HepG2 (cell line): ENCODE results near the gene TTC23. TPM values are rescaled to one million over a fixed set of nuclear protein-coding genes. Genes with fewer than 3 reads are reported as not detected.

Experiments used
- ATAC-seq: fragments of 200-7000 bp; cut with Tn5 transposase; 3 replicates; pipeline ENCODE4 v1.9.1; 2020; ENCODE audit warnings: mild to moderate bottlenecking, moderate library complexity
- BruUV-seq: library from RNA; stranded (reverse); fragments of 400-500 nt; replicated peaks from 2 replicates; lab custom pipeline; 2021; lab: Mats Ljungman, UMichigan
- CTCF ChIA-PET: fragments of 300-600 bp; formaldehyde crosslinking; extraction: SDS; loops from one replicate; lab custom pipeline; 2021; ENCODE audit warnings: low total read pairs, inconsistent platforms, low intra/inter-chr PET ratio; lab: Yijun Ruan, JAX
- POLR2A ChIA-PET: fragments of 350-600 bp; sonication (Branson Sonifier 250); formaldehyde crosslinking; loops from one replicate; lab custom pipeline; 2020; ENCODE audit warnings: antibody characterized with exemption, inconsistent platforms; lab: Yijun Ruan, JAX
- DNase-seq: peaks from one replicate; pipeline ENCODE4 v3.0.0-alpha.2; 2015; ENCODE audit warnings: low spot score
- FAIRE-seq: peaks from 3 replicates; lab custom pipeline; 2011; peaks lifted over from hg19 to GRCh38; lab: Jason Lieb, UNC
- H2AFZ ChIP-seq: one replicate; pipeline ENCODE4 v1.6.1; 2011; ENCODE audit warnings: low read length, inconsistent platforms
- H3K27ac ChIP-seq: fragments of 300-600 bp; 3 replicates; pipeline ENCODE4 v1.8.0; 2011; ENCODE audit warnings: mixed run types, mild to moderate bottlenecking, mixed read lengths, low read length, inconsistent platforms; ENCODE audit not compliant: insufficient read depth; ENCODE audit errors: extremely low read length
- H3K27me3 ChIP-seq, 2 experiments: fragments of 200-600 bp in 1 of 2; 2 replicates in 1 of 2; 3 replicates in 1 of 2; pipeline versions ENCODE4 v1.6.0 to v1.8.0; 2011; ENCODE audit warnings: low read length in 2 of 2, mild to moderate bottlenecking in 2 of 2, moderate library complexity in 2 of 2, inconsistent platforms in 1 of 2; ENCODE audit not compliant: insufficient read depth in 2 of 2, control insufficient read depth in 1 of 2
- H3K36me3 ChIP-seq, 2 experiments: fragments of 200-600 bp in 1 of 2; replicated peaks in 1 of 2; 2 replicates in 1 of 2; 3 replicates in 1 of 2; pipeline versions ENCODE4 v1.5.1 to v1.8.0; 2011; ENCODE audit warnings: low read length in 2 of 2, inconsistent platforms in 1 of 2; ENCODE audit not compliant: insufficient read depth in 2 of 2, control insufficient read depth in 1 of 2
- H3K4me1 ChIP-seq: 2 replicates; pipeline ENCODE4 v1.5.1; 2012; ENCODE audit warnings: low read length, inconsistent platforms; ENCODE audit not compliant: insufficient read depth
- H3K4me2 ChIP-seq: 2 replicates; pipeline ENCODE4 v1.6.0; 2011; ENCODE audit warnings: low read depth, low read length, inconsistent platforms
- H3K4me3 ChIP-seq, 3 experiments: fragments of 200-600 bp in 1 of 3; sonication (generic), shearing (Covaris generic) in 1 of 3; replicated peaks in 1 of 3; 2 replicates each; pipeline ENCODE4 v1.5.1; 2011 to 2016; ENCODE audit warnings: low read length in 3 of 3, inconsistent platforms in 2 of 3, low read depth in 2 of 3, mild to moderate bottlenecking in 2 of 3, control low read depth in 1 of 3, mixed read lengths in 1 of 3; ENCODE audit not compliant: insufficient read depth in 1 of 3
- H3K79me2 ChIP-seq: one replicate; pipeline ENCODE4 v1.6.1; 2011; ENCODE audit warnings: low read length, inconsistent platforms; ENCODE audit not compliant: insufficient read depth
- H3K9ac ChIP-seq: 2 replicates; pipeline ENCODE4 v1.6.0; 2011; ENCODE audit warnings: mild to moderate bottlenecking, low read depth, low read length, inconsistent platforms; ENCODE audit not compliant: insufficient read depth
- H3K9me3 ChIP-seq: 2 replicates; pipeline ENCODE4 v1.5.1; 2012; ENCODE audit warnings: mild to moderate bottlenecking, low read length
- H4K20me1 ChIP-seq: 2 replicates; pipeline ENCODE4 v1.6.0; 2011; ENCODE audit warnings: inconsistent platforms, mild to moderate bottlenecking, low read length, moderate library complexity; ENCODE audit not compliant: insufficient read depth
- DPF2 ChIP-seq: sonication (generic); formaldehyde crosslinking; IDR thresholded peaks from 2 replicates; pipeline ENCODE4 v1.4.0; 2020; ENCODE audit warnings: mild to moderate bottlenecking, low read depth, missing genetic modification reagents, borderline replicate concordance
- FIP1L1 ChIP-seq: fragments of 200-400 bp; formaldehyde crosslinking; IDR thresholded peaks from 2 replicates; pipeline ENCODE4 v1.6.1; 2018; ENCODE audit warnings: low read depth, mild to moderate bottlenecking, low read length, moderate library complexity, borderline replicate concordance; ENCODE audit not compliant: insufficient read depth
- HCFC1 ChIP-seq: fragments of 150-350 bp; IDR thresholded peaks from 2 replicates; pipeline ENCODE4 v1.6.1; 2014; ENCODE audit warnings: low read depth, low read length
- HDAC2 ChIP-seq: sonication (generic); formaldehyde crosslinking; IDR thresholded peaks from 2 replicates; pipeline ENCODE4 v1.4.0; 2020; ENCODE audit warnings: missing genetic modification reagents
- HMG20A ChIP-seq: IDR thresholded peaks from 2 replicates; pipeline ENCODE4 v1.6.1; 2016; ENCODE audit warnings: borderline replicate concordance
- JUNB ChIP-seq: sonication (generic); formaldehyde crosslinking; IDR thresholded peaks from 2 replicates; pipeline ENCODE4 v1.8.0; 2022; ENCODE audit warnings: missing genetic modification reagents, mild to moderate bottlenecking, borderline replicate concordance
- KAT2B ChIP-seq: fragments of 150-350 bp; IDR thresholded peaks from 2 replicates; pipeline ENCODE4 v1.6.1; 2014; ENCODE audit warnings: low read depth, low read length, borderline replicate concordance
- MAFF ChIP-seq: IDR thresholded peaks from 2 replicates; pipeline ENCODE4 v1.6.1; 2011; ENCODE audit warnings: low read depth, low read length, improper control_type of control experiment
- NFE2 ChIP-seq: sonication (generic); formaldehyde crosslinking; IDR thresholded peaks from 2 replicates; pipeline ENCODE4 v1.4.0; 2020; ENCODE audit warnings: missing genetic modification reagents
- SCMH1 ChIP-seq: sonication (generic); formaldehyde crosslinking; IDR thresholded peaks from 2 replicates; pipeline ENCODE4 v1.9.0; 2021; ENCODE audit warnings: missing genetic modification reagents, mild to moderate bottlenecking, borderline replicate concordance
- TBX2 ChIP-seq: sonication (generic); formaldehyde crosslinking; IDR thresholded peaks from 2 replicates; pipeline ENCODE4 v1.5.0; 2020; ENCODE audit warnings: missing genetic modification reagents, mild to moderate bottlenecking, borderline replicate concordance
- ZNF205 ChIP-seq: IDR thresholded peaks from 2 replicates; pipeline ENCODE4 v1.6.1; 2018; ENCODE audit warnings: missing biosample characterization, missing genetic modification reagents
- ZNF30 ChIP-seq: sonication (generic); formaldehyde crosslinking; IDR thresholded peaks from 2 replicates; pipeline ENCODE4 v1.5.0; 2020; ENCODE audit warnings: mild to moderate bottlenecking, missing genetic modification reagents
- ZNF652 ChIP-seq: IDR thresholded peaks from 2 replicates; pipeline ENCODE4 v1.6.1; 2016; ENCODE audit warnings: low read depth, borderline replicate concordance
- ZNF883 ChIP-seq: sonication (generic); formaldehyde crosslinking; IDR thresholded peaks from 2 replicates; pipeline ENCODE4 v1.5.1; 2020; ENCODE audit warnings: mild to moderate bottlenecking, missing genetic modification reagents; ENCODE audit errors: not compliant biosample characterization
- WGBS: methylation state at CpG from one replicate; pipeline ENCODE4 v1.1.6; 2017; ENCODE audit warnings: low lambda C conversion rate; 5-methylcytosine and 5-hydroxymethylcytosine counted together
- in situ Hi-C: cut with HindIII; loops from 2 replicates; pipeline ENCODE4 v1.10.0; 2017; ENCODE audit warnings: low pct_unique_long_range_greater_than_20kb; ENCODE audit not compliant: extremely low pct_ligation_motif_present
- intact Hi-C: fragments of 100-400 bp; cut with micrococcal nuclease; formaldehyde crosslinking; loops from one replicate; pipeline ENCODE4 v1.10.0; 2022; ENCODE audit not compliant: unreplicated experiment
- polyA plus RNA-seq, 8 experiments: library from polyadenylated mRNA; depleted of rRNA in 3 of 8; stranded (reverse) in 7 of 8; unstranded in 1 of 8; fragments of >200 nt; fragmentation: Illumina TruSeq in 4 of 8; extraction: Trizol in 4 of 8; gene quantifications; 2 replicates each; pipeline versions ENCODE4 v1.2.1 to v1.2.3, GENCODE V29; 2011 to 2016; ENCODE audit warnings: low read depth in 4 of 8, missing spikeins in 1 of 8, mixed read lengths in 1 of 8; ENCODE audit not compliant: insufficient read depth in 1 of 8
- total RNA-seq, 5 experiments: library from RNA; depleted of rRNA; stranded (reverse); fragments of >200 nt; fragmentation: Illumina TruSeq; extraction: Trizol; gene quantifications; 2 replicates each; pipeline ENCODE4 v1.2.3, GENCODE V29; 2016; ENCODE audit warnings: low read depth in 1 of 5
- TF ChIP-seq, protein P1 (sequence below): sonication (generic); formaldehyde crosslinking; IDR thresholded peaks from 2 replicates; pipeline ENCODE4 v1.9.0; 2021; ENCODE audit warnings: missing genetic modification reagents, borderline replicate concordance
- TF ChIP-seq, protein P2 (sequence below): sonication (generic); formaldehyde crosslinking; IDR thresholded peaks from 2 replicates; pipeline ENCODE4 v1.4.0; 2020; ENCODE audit warnings: mild to moderate bottlenecking, missing genetic modification reagents
- TF ChIP-seq, protein P3 (sequence below): IDR thresholded peaks from 2 replicates; pipeline ENCODE4 v1.6.1; 2016; ENCODE audit warnings: missing compliant biosample characterization, missing genetic modification reagents, borderline replicate concordance

The TTC23 gene
- total and polyA plus RNA-seq, 2 of the 13 experiments (the other 11 are each of a cell fraction or from before 2014, with no cell fraction given): 1.6 to 11.7 TPM

- POLR2A ChIA-PET: no interaction called here
- CTCF ChIA-PET: no interaction called here
- no peak overlapping the region for H3K4me3 ChIP-seq
- DNase-seq (no peak), FAIRE-seq (peak; percentile 18), ATAC-seq (peak; percentile 57)
- H3K36me3 ChIP-seq: no peaks in the 10 kb centered on the region; a peak in 1 of 5 replicates
- intact Hi-C loops (no loop called here), in situ Hi-C loops (loop anchor here (25.0 kb wide), 2 partner anchors 880 to 1080 kb away; partner anchors contain the start of gene ADAMTS17)
- peak overlapping the region; percentile 35 for H3K4me2 ChIP-seq
- no peaks in the 10 kb centered on the region for H3K27me3 ChIP-seq
- H3K9me3 ChIP-seq: no peaks in the 10 kb centered on the region
- H3K27ac ChIP-seq: peak overlapping the region; percentile 28
- H4K20me1 ChIP-seq: no peaks in the 10 kb centered on the region
- WGBS: 62% methylated on average over 12 of the region's 12 CpGs
- no peak overlapping the region for H3K9ac ChIP-seq
- no peak overlapping the region for H2AFZ ChIP-seq
- no TSS peak for BruUV-seq
- H3K4me1 ChIP-seq: peaks cover 42% of the 10 kb centered on the region
- H3K79me2 ChIP-seq: peaks cover 4% of the 10 kb centered on the region
- no peak for TF ChIP-seq HDAC2
- TF ChIP-seq, protein P1, sequence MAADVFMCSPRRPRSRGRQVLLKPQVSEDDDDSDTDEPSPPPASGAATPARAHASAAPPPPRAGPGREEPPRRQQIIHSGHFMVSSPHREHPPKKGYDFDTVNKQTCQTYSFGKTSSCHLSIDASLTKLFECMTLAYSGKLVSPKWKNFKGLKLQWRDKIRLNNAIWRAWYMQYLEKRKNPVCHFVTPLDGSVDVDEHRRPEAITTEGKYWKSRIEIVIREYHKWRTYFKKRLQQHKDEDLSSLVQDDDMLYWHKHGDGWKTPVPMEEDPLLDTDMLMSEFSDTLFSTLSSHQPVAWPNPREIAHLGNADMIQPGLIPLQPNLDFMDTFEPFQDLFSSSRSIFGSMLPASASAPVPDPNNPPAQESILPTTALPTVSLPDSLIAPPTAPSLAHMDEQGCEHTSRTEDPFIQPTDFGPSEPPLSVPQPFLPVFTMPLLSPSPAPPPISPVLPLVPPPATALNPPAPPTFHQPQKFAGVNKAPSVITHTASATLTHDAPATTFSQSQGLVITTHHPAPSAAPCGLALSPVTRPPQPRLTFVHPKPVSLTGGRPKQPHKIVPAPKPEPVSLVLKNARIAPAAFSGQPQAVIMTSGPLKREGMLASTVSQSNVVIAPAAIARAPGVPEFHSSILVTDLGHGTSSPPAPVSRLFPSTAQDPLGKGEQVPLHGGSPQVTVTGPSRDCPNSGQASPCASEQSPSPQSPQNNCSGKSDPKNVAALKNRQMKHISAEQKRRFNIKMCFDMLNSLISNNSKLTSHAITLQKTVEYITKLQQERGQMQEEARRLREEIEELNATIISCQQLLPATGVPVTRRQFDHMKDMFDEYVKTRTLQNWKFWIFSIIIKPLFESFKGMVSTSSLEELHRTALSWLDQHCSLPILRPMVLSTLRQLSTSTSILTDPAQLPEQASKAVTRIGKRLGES: no peak
- TF ChIP-seq KAT2B: no peak
- TF ChIP-seq HCFC1: no peak
- peak; percentile 52 for TF ChIP-seq ZNF652 (CRISPR knock-in tag)
- no peak for TF ChIP-seq ZNF883
- no peak for TF ChIP-seq ZNF205 (CRISPR knock-in tag)
- TF ChIP-seq FIP1L1: no peak
- no peak for TF ChIP-seq JUNB (CRISPR knock-in tag)
- no peak for TF ChIP-seq SCMH1 (CRISPR knock-in tag)
- TF ChIP-seq DPF2 (CRISPR knock-in tag): no peak
- no peak for TF ChIP-seq HMG20A (CRISPR knock-in tag)
- TF ChIP-seq, protein P2, sequence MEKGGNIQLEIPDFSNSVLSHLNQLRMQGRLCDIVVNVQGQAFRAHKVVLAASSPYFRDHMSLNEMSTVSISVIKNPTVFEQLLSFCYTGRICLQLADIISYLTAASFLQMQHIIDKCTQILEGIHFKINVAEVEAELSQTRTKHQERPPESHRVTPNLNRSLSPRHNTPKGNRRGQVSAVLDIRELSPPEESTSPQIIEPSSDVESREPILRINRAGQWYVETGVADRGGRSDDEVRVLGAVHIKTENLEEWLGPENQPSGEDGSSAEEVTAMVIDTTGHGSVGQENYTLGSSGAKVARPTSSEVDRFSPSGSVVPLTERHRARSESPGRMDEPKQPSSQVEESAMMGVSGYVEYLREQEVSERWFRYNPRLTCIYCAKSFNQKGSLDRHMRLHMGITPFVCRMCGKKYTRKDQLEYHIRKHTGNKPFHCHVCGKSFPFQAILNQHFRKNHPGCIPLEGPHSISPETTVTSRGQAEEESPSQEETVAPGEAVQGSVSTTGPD (CRISPR knock-in tag): no peak
- TF ChIP-seq TBX2 (CRISPR knock-in tag): 0 out of 2 replicates have a peak, but pooled peaks have one; percentile 18
- no peak for TF ChIP-seq NFE2 (CRISPR knock-in tag)
- no peak for TF ChIP-seq ZNF30 (CRISPR knock-in tag)
- TF ChIP-seq, protein P3, sequence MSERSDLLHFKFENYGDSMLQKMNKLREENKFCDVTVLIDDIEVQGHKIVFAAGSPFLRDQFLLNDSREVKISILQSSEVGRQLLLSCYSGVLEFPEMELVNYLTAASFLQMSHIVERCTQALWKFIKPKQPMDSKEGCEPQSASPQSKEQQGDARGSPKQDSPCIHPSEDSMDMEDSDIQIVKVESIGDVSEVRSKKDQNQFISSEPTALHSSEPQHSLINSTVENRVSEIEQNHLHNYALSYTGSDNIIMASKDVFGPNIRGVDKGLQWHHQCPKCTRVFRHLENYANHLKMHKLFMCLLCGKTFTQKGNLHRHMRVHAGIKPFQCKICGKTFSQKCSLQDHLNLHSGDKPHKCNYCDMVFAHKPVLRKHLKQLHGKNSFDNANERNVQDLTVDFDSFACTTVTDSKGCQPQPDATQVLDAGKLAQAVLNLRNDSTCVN (CRISPR knock-in tag): no peak
- TF ChIP-seq MAFF: peak; percentile 56; the same call in 1 of the 2 replicates
Measured at GRCh38 chr15:99257107-99257750, 7.8 kb upstream of the TTC23 start.
